Renal cortical epithelial cell (primary cell): ENCODE data around the gene KSR1. TPM values are rescaled to one million over a fixed set of nuclear protein-coding genes. Genes with fewer than 3 reads are reported as not detected.

Source experiments
- DNase-seq: peaks from one replicate; pipeline ENCODE4 v3.0.0-alpha.2; 2011; ENCODE audit warnings: low read depth
- total RNA-seq: library from RNA; depleted of rRNA; stranded (reverse); fragments of >200 nt; gene quantifications from 2 replicates; pipeline ENCODE4 v1.2.3, GENCODE V29; 2014

KSR1 gene
- total RNA-seq, 1 donor from 2014 or later, result 29.3 TPM

GRCh38 chr17:27535178-27535928, 79.1 kb downstream of the KSR1 start:
- DNase-seq, result no peak

- peak; percentile 55 for DNase-seq
Measured at GRCh38 chr17:27535975-27536374, 79.7 kb downstream of the KSR1 start.

GRCh38 chr17:27536781-27537180, 80.5 kb downstream of the KSR1 start:
- DNase-seq, result no peak

GRCh38 chr17:27538156-27538955, 82.1 kb downstream of the KSR1 start:
- DNase-seq, result no peak

GRCh38 chr17:27539152-27539551, 82.9 kb downstream of the KSR1 start:
- DNase-seq, result no peak

DNA sequence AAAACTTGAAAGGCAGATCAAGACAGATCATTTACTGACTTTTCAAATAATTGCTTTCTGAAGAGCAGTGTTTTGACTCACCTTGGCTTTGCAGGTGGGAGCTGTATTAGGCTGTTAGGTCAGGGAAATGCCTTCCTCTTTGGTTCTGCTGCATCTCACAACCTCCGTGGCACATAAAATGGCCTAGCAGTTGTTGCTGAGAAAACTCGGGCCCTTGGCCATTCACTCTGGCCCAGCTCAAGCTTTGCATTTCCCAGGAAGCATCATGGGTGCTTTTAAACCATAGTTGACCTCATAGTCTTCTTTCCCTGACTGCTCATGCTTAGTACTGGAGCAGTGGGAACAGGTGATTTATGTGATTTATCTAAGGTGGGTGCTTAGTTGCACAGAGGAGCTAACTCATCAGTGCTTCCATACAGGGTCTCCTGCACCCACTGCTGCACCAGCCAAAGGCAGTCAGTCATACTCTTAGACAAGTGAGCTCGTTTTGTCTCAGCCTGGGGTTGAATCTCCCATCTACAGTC, 83.6 kb downstream of the KSR1 start:
- DNase-seq, result no peak

GRCh38 chr17:27540318-27541101, 84.3 kb downstream of the KSR1 start:
- peak; percentile 97 for DNase-seq

- DNase-seq, result peak; percentile 30
Measured at GRCh38 chr17:27541301-27542023, 85.2 kb downstream of the KSR1 start.

GRCh38 chr17:27542841-27543463, 86.7 kb downstream of the KSR1 start:
- no peak for DNase-seq

DNA sequence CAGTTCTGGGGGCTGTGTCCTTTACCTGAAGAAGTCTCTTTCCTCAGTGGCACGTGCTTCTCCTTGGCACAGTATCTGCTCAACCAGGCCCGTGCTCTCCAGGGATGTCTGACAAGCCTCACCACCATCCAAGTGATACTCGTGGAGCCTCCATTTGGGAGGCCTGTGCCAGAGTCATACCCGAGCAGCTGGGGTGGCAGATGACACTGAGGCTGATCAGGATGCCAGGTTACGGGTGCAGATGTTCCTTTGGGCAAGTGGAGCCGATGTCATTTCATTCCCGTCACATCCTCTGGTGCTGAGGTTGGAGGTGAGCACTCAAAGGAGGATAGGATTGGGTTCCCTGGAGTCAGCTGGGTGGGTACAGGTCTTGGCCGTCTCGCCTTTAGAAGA, 87.2 kb downstream of the KSR1 start:
- no peak for DNase-seq

DNA sequence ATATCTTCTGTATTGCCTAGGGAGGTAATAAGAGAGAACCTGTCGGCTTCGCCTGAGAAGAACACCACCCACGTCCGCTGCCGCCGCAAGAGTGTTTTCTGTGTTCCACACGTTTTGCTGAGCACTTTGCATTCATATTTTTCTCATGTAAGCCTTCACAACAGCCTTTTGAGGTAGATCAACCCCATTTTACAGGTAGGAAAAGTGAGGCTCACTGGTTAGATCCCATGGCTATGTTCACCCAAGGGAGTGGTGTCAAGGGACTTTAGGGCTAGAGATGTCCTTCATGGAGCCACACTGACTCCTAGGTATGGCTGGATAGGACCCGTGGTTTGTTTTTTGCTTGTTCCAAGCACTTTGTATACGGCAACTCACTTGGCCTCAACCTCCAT, 87.7 kb downstream of the KSR1 start:
- DNase-seq, result no peak

DNA sequence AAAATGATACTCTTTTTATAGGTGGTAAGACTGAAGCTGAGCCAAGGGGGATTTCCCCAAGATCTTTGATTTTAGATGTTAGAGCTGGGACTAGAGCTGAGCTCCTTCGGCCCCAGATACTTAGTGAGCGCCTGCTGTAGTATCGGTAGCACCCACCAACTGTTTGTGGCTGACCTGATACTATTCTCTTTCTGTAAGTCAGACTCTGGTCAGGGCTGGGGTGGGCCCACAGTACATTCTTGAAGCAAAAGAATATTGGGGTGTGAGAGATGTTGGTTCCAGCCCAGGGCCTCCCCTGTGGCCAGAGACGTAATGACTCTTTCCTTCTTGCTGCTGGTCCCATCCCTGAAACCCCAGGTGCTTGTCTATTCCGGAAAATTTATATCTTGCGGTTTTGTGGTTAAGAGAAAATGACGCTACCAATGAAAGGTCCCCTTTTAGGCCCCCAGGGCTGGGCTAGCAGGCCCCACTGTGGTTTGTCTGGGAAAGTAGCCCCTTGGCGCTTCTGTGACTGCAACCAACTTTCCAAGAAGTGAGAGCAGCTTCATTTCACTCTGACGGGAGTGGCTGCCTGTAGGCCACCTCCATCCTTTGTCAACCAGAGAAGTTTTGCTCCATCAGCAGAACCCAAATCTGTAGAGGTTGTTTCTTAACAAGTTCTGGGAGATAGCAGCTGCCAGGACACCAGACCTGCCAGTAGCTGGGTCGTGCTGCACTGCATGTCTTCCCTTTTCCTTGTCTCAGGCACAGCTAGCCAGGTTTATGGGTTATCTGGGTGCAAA, 88.3 kb downstream of the KSR1 start:
- no peak for DNase-seq

- peak; percentile 75 for DNase-seq
Measured at GRCh38 chr17:27545562-27546229, 89.4 kb downstream of the KSR1 start.

DNA sequence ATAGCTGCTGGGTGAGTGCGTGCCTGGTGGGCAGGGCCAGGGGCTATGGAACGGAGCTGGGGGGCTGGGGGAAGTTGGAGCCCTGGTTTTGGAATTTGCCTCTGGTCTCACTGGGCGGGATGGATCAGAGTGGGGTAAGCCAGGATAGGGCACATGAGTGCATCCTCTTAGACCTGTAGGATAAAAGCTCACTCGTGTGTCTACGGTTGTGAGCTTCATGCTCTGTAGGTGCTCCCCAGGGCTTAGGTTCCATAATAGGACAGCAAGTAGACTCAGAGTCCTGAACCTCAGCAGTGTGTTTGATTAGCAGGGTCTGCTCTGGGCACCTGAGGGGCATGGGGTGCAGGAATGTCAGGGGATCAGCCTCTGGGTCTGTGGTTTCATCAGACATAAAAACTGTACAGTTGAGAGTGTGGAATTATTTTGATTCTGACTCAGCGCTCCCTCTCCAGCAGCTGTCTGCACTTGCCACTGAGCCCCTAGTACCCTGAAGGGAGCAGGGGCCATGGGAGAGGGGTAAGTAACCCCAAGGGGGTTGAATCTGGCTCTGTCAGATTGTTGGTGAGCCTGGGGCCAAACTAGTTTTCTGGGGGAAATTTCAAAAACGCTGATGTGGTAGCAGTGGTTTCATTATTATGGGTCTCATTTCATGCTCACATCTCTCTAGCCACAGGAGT, 90.5 kb downstream of the KSR1 start:
- DNase-seq, result peak; percentile 36

DNA sequence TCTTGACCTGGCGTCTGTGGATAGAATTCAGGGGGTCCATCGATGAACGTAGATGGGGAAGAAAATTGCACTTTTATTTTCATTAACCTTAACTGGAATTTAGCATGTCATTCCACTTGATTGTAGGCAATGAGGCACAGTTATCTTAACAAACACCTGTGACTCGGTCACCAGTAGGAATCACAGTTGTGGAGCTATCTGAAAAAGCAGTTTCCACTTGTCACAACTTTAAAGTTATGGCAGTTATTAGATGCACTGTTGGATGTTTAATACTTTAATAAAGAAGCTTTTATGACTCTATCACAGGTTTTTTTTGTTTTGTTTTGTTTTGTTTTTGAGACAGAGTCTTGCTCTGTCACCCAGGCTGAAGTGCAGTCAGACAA, 91.0 kb downstream of the KSR1 start:
- DNase-seq, result no peak

DNA sequence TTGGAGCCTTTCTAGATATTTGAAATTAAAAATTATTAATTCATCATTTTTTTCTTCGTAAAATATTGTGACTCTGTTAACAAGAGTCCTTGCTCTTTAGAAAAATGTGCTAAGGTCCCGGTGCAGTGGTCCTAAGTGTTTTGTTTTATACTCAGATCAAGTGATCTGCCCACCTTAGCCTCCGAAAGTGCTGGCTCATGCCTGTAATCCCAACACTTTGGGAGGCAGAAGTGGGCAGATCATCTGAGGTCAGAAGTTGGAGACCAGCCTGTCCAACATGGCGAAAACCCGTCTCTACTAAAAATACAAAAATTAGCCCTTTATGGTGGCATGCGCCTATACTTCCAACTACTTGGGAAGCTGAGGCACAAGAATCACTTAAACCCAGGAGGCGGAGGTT, 92.1 kb downstream of the KSR1 start:
- no peak for DNase-seq

DNA sequence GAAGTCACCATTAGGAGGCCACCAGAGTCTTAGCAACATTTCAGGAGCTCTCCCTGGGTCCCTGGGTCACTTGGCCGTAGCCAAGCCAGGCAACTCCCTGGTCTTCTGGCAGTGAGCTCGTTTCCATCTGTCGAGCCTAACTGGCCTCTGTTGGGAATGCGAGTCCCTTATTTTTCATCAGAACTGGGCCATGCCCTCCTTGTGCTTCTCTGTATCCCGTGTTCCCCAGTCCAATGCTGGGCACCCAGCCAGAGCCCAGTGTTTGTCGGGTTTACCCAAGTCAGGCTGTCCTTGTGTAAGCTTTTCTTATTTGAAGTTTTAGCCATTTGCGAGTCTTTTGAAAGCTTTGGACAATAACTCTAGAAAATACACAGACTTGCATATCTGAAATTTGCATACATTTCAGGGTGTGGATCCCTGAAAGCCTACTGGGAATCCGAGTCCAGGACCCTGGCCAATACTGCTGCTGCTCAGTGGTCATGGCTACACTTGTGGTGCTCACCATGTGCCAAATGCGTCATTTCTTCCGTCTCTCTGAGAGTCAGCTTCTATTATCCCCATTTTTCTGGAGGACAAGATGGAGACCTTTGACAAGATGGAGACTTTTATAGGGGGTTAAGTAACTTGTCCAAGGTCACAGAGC, 93.1 kb downstream of the KSR1 start:
- no peak for DNase-seq

GRCh38 chr17:27550291-27550930, 94.2 kb downstream of the KSR1 start:
- no peak for DNase-seq
